ENCODE data around the gene FAM107A. TPM values are rescaled to one million over a fixed set of nuclear protein-coding genes. Genes with fewer than 3 reads are reported as not detected.
A peak's percentile ranks its signal among the peaks of the same experiment; 100 is the strongest.

Gene FAM107A
- total and polyA plus RNA-seq, 2 of the 13 experiments (the other 11 are each of a cell fraction or from before 2014, with no cell fraction given), result not detected

DNA sequence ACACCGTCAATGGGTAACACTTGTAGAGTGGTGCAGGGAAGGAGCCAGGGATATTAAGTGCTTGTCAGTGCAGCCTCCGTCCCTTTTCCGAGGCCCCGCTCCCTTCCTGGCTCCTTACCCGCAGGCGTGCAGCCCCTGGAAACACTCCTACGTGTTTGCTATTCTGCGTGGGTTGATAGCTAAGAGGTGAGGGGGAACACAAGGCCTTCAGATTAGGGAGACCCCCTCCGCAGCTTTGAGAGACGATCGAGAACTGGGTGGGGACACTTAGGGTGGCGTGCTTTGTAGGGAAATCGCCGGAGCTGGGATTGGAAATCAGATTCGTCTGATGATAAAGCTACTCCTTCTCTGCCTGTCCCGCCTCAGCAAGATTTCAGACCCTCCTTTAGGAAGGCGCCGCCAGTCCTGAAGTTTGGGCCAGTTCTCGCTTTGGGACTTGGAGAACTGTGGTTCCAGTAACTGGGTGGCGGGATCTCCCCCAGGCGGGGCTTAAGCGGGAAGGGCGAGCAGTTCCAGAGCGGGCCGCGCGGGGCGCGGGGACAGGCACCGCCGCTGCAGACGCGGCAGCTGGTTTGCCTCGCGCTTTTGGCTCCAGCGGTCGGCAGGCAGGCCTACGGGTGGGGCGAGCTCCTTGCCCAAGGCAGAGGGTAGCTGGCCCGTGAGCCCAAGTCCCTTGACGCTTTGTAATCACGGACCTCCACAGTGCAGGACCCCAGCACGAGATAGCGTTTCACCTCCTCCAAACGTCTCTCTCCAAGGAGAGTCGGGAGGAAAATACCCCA is 8.0 kb upstream of the FAM107A start:
- peaks cover 1 to 9% of the 10 kb centered on the region in 2 experiments; a peak in 3 of 5 replicates for H3K27me3 ChIP-seq (ENCODE audit: control insufficient read depth in 1 of 2, insufficient read depth in 2 of 2, low read length in 2 of 2)
- peak overlapping the region; percentile 93 for H3K4me2 ChIP-seq (ENCODE audit: low read depth, low read length)
- peaks cover 27% of the 10 kb centered on the region for H3K4me1 ChIP-seq (ENCODE audit: insufficient read depth, low read length)
- CTCF ChIA-PET (ENCODE audit: low intra/inter-chr PET ratio, low total read pairs), result no interaction called here
- POLR2A ChIA-PET, result interaction anchor here (1.1 kb wide), 1 partner anchor 55 kb away, joined by 3 read pairs; no protein-coding TSS in a partner anchor
- no peak overlapping the region for H3K27ac ChIP-seq (ENCODE audit: extremely low read length, insufficient read depth, low read length)
- H3K9ac ChIP-seq (ENCODE audit: insufficient read depth, low read depth, low read length), result peak overlapping the region; percentile 42; the same call in 1 of the 2 replicates
- H2AFZ ChIP-seq (ENCODE audit: low read length), result peak overlapping the region; percentile 88
- no peaks in the 10 kb centered on the region for H3K36me3 ChIP-seq (replicated peaks in 1 of 2; ENCODE audit: control insufficient read depth in 1 of 2, insufficient read depth in 2 of 2, low read length in 2 of 2)
- H4K20me1 ChIP-seq (ENCODE audit: insufficient read depth, low read length), result no peaks in the 10 kb centered on the region
- H3K4me3 ChIP-seq (replicated peaks in 1 of 3; ENCODE audit: insufficient read depth in 1 of 3, low read depth in 2 of 3, low read length in 3 of 3), result peak overlapping the region; percentile 61 to 81 (median 74)
- ATAC-seq (peak; percentile 98), FAIRE-seq (no peak), DNase-seq (ENCODE audit: low spot score) (peak; percentile 43)
- intact Hi-C loops (cut with micrococcal nuclease; ENCODE audit: unreplicated experiment), result no loop called here
- no peaks in the 10 kb centered on the region for H3K9me3 ChIP-seq (ENCODE audit: low read length)
- WGBS (ENCODE audit: low lambda C conversion rate), result 4% methylated on average over 21 of the region's 46 CpGs
- no TSS peak for BruUV-seq (replicated peaks)
- in situ Hi-C loops (cut with HindIII; ENCODE audit: extremely low pct_ligation_motif_present, low pct_unique_long_range_greater_than_20kb), result no loop called here
- no peaks in the 10 kb centered on the region for H3K79me2 ChIP-seq (ENCODE audit: insufficient read depth, low read length)
- TF ChIP-seq, protein P1, sequence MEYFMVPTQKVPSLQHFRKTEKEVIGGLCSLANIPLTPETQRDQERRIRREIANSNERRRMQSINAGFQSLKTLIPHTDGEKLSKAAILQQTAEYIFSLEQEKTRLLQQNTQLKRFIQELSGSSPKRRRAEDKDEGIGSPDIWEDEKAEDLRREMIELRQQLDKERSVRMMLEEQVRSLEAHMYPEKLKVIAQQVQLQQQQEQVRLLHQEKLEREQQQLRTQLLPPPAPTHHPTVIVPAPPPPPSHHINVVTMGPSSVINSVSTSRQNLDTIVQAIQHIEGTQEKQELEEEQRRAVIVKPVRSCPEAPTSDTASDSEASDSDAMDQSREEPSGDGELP (IDR thresholded peaks at IDR 0.05; ENCODE audit: borderline replicate concordance, low read depth), result peak; percentile 50; the same call in 1 of the 2 replicates
- TF ChIP-seq, protein P2, sequence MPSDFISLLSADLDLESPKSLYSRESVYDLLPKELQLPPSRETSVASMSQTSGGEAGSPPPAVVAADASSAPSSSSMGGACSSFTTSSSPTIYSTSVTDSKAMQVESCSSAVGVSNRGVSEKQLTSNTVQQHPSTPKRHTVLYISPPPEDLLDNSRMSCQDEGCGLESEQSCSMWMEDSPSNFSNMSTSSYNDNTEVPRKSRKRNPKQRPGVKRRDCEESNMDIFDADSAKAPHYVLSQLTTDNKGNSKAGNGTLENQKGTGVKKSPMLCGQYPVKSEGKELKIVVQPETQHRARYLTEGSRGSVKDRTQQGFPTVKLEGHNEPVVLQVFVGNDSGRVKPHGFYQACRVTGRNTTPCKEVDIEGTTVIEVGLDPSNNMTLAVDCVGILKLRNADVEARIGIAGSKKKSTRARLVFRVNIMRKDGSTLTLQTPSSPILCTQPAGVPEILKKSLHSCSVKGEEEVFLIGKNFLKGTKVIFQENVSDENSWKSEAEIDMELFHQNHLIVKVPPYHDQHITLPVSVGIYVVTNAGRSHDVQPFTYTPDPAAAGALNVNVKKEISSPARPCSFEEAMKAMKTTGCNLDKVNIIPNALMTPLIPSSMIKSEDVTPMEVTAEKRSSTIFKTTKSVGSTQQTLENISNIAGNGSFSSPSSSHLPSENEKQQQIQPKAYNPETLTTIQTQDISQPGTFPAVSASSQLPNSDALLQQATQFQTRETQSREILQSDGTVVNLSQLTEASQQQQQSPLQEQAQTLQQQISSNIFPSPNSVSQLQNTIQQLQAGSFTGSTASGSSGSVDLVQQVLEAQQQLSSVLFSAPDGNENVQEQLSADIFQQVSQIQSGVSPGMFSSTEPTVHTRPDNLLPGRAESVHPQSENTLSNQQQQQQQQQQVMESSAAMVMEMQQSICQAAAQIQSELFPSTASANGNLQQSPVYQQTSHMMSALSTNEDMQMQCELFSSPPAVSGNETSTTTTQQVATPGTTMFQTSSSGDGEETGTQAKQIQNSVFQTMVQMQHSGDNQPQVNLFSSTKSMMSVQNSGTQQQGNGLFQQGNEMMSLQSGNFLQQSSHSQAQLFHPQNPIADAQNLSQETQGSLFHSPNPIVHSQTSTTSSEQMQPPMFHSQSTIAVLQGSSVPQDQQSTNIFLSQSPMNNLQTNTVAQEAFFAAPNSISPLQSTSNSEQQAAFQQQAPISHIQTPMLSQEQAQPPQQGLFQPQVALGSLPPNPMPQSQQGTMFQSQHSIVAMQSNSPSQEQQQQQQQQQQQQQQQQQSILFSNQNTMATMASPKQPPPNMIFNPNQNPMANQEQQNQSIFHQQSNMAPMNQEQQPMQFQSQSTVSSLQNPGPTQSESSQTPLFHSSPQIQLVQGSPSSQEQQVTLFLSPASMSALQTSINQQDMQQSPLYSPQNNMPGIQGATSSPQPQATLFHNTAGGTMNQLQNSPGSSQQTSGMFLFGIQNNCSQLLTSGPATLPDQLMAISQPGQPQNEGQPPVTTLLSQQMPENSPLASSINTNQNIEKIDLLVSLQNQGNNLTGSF (CRISPR knock-in tag; IDR thresholded peaks at IDR 0.05), result no peak
- TF ChIP-seq, protein P3, sequence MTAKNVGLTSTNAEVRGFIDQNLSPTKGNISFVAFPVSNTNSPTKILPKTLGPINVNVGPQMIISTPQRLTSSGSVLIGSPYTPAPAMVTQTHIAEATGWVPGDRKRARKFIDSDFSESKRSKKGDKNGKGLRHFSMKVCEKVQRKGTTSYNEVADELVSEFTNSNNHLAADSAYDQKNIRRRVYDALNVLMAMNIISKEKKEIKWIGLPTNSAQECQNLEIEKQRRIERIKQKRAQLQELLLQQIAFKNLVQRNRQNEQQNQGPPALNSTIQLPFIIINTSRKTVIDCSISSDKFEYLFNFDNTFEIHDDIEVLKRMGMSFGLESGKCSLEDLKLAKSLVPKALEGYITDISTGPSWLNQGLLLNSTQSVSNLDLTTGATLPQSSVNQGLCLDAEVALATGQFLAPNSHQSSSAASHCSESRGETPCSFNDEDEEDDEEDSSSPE (CRISPR knock-in tag; IDR thresholded peaks at IDR 0.05), result peak; percentile 69; the same call in 1 of the 2 replicates
- TF ChIP-seq NR1H2 (CRISPR knock-in tag; IDR thresholded peaks at IDR 0.05; ENCODE audit: borderline replicate concordance, low read depth) (no peak), TBX2 (CRISPR knock-in tag; IDR thresholded peaks at IDR 0.05; ENCODE audit: borderline replicate concordance) (0 out of 2 replicates have a peak, but pooled peaks have one; percentile 35)
- TF ChIP-seq, protein P4, sequence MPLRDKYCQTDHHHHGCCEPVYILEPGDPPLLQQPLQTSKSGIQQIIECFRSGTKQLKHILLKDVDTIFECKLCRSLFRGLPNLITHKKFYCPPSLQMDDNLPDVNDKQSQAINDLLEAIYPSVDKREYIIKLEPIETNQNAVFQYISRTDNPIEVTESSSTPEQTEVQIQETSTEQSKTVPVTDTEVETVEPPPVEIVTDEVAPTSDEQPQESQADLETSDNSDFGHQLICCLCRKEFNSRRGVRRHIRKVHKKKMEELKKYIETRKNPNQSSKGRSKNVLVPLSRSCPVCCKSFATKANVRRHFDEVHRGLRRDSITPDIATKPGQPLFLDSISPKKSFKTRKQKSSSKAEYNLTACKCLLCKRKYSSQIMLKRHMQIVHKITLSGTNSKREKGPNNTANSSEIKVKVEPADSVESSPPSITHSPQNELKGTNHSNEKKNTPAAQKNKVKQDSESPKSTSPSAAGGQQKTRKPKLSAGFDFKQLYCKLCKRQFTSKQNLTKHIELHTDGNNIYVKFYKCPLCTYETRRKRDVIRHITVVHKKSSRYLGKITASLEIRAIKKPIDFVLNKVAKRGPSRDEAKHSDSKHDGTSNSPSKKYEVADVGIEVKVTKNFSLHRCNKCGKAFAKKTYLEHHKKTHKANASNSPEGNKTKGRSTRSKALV (CRISPR knock-in tag; IDR thresholded peaks at IDR 0.05), result peak; percentile 87

Data from HepG2 (cell line).